Gastrocnemius medialis (tissue), 4 donors: Measurements from ENCODE around the gene AKAIN1. TPM values are rescaled to one million over a fixed set of nuclear protein-coding genes. Genes with fewer than 3 reads are reported as not detected.

Source experiments
- ATAC-seq, 2 donors: fragments of 150-250 bp; one replicate each; pipeline ENCODE4 v1.9.1; 2016
- DNase-seq, 2 donors: peaks; one replicate each; pipeline ENCODE4 v3.0.0-alpha.2; 2019
- H3K27ac ChIP-seq, 4 donors: fragments of 200-600 bp; sonication (generic); 1 replicate in 1 of 4; 2 replicates in 3 of 4; pipeline ENCODE4 v1.5.1; 2016 to 2018; ENCODE audit warnings: mild to moderate bottlenecking in 2 of 4, moderate library complexity in 1 of 4
- H3K27me3 ChIP-seq, 3 donors: fragments of 200-600 bp; sonication (generic) in 2 of 3; 1 replicate in 1 of 3; 2 replicates in 2 of 3; pipeline versions ENCODE4 v1.5.1 to v1.6.0; 2016 to 2019; ENCODE audit warnings: mild to moderate bottlenecking in 1 of 3, moderate library complexity in 1 of 3
- H3K36me3 ChIP-seq, 2 donors: fragments of 200-600 bp; sonication (generic) in 1 of 2; one replicate each; pipeline ENCODE4 v1.5.1; 2017 to 2018
- H3K4me1 ChIP-seq, 2 donors: fragments of 200-600 bp; sonication (generic) in 1 of 2; one replicate each; pipeline ENCODE4 v1.5.1; 2016 to 2017; ENCODE audit warnings: mild to moderate bottlenecking in 2 of 2
- H3K4me3 ChIP-seq, 4 donors: fragments of 200-600 bp; sonication (generic) in 3 of 4; 1 replicate in 1 of 4; 2 replicates in 3 of 4; pipeline ENCODE4 v1.5.1; 2016 to 2019; ENCODE audit warnings: mild to moderate bottlenecking in 2 of 4
- H3K9me3 ChIP-seq, 3 donors: fragments of 200-600 bp; sonication (generic) in 2 of 3; 1 replicate in 1 of 3; 2 replicates in 2 of 3; pipeline ENCODE4 v1.5.1; 2016 to 2019
- CTCF ChIP-seq, 5 experiments: fragments of 450-650 bp in 3 of 5; fragments of 200-600 bp in 2 of 5; sonication (generic) in 2 of 5; IDR thresholded peaks in 4 of 5; conservative IDR thresholded peaks in 1 of 5; 1 replicate in 4 of 5; 2 replicates in 1 of 5; pipeline ENCODE4 v1.5.1; 2016 to 2019; ENCODE audit warnings: antibody characterized with exemption in 5 of 5, mild to moderate bottlenecking in 3 of 5, moderate library complexity in 3 of 5
- POLR2A ChIP-seq, 2 donors: fragments of 450-650 bp; IDR thresholded peaks; one replicate each; pipeline ENCODE4 v1.6.1; 2017; ENCODE audit warnings: antibody characterized with exemption in 2 of 2, mild to moderate bottlenecking in 2 of 2, moderate library complexity in 2 of 2
- in situ Hi-C, 4 donors: fragments of 200-750 bp; cut with MboI; loops; one replicate each; pipeline versions ENCODE4 v1.15.0 to v1.8.0; 2017; ENCODE audit warnings: low sequenced_read_pairs in 4 of 4
- intact Hi-C: fragments of 100-400 bp; cut with DNase I; formaldehyde crosslinking; loops from one replicate; pipeline ENCODE4 v1.15.1; 2023; ENCODE audit warnings: low total_unique reads
- total RNA-seq, 4 donors: library from RNA; depleted of rRNA; stranded (reverse); fragments of >200 nt; gene quantifications; one replicate each; pipeline versions ENCODE4 v1.1.0 to v1.2.3, GENCODE V29; 2016

AKAIN1 gene
- total RNA-seq, 4 donors from 2014 or later: not detected

- no peaks in the 10 kb centered on the region for H3K9me3 ChIP-seq
- no peaks in the 10 kb centered on the region for H3K36me3 ChIP-seq
- intact Hi-C loops: no loop called here
- DNase-seq (no peak), ATAC-seq (no peak)
- in situ Hi-C loops: no loop called here
- TF ChIP-seq POLR2A (IDR thresholded peaks at IDR 0.05): no peak
- no peak for TF ChIP-seq CTCF (IDR thresholded peaks at IDR 0.05 in 4 of 5, conservative IDR thresholded peaks at IDR 0.05 in 1 of 5)
- no peaks in the 10 kb centered on the region for H3K27me3 ChIP-seq
- no peak overlapping the region for H3K27ac ChIP-seq
- H3K4me3 ChIP-seq: no peak overlapping the region
- H3K4me1 ChIP-seq: no peaks in the 10 kb centered on the region
Measured at GRCh38 chr18:5167831-5168230, 29.2 kb downstream of the AKAIN1 start.

- H3K36me3 ChIP-seq: no peaks in the 10 kb centered on the region
- no peak overlapping the region for H3K4me3 ChIP-seq
- TF ChIP-seq POLR2A (IDR thresholded peaks at IDR 0.05) (no peak), CTCF (IDR thresholded peaks at IDR 0.05 in 4 of 5, conservative IDR thresholded peaks at IDR 0.05 in 1 of 5) (no peak)
- H3K9me3 ChIP-seq: no peaks in the 10 kb centered on the region
- no peak for ATAC-seq
- in situ Hi-C loops: no loop called here
- intact Hi-C loops: no loop called here
- H3K27ac ChIP-seq: no peak overlapping the region
- DNase-seq: no peak
- H3K27me3 ChIP-seq: no peaks in the 10 kb centered on the region
- no peaks in the 10 kb centered on the region for H3K4me1 ChIP-seq
Measured at GRCh38 chr18:5166606-5167280, 30.3 kb downstream of the AKAIN1 start.

GRCh38 chr18:5164903-5165302, 32.2 kb downstream of the AKAIN1 start:
- no peak overlapping the region for H3K4me3 ChIP-seq
- TF ChIP-seq CTCF (IDR thresholded peaks at IDR 0.05 in 4 of 5, conservative IDR thresholded peaks at IDR 0.05 in 1 of 5) (no peak), POLR2A (IDR thresholded peaks at IDR 0.05) (no peak)
- H3K36me3 ChIP-seq: no peaks in the 10 kb centered on the region
- H3K4me1 ChIP-seq: no peaks in the 10 kb centered on the region
- no peaks in the 10 kb centered on the region for H3K27me3 ChIP-seq
- ATAC-seq (no peak), DNase-seq (no peak)
- in situ Hi-C loops: no loop called here
- no peak overlapping the region for H3K27ac ChIP-seq
- H3K9me3 ChIP-seq: no peaks in the 10 kb centered on the region
- intact Hi-C loops: no loop called here

GRCh38 chr18:5162111-5162510, 34.9 kb downstream of the AKAIN1 start:
- intact Hi-C loops (no loop called here), in situ Hi-C loops (no loop called here)
- TF ChIP-seq POLR2A (IDR thresholded peaks at IDR 0.05) (no peak), CTCF (IDR thresholded peaks at IDR 0.05 in 4 of 5, conservative IDR thresholded peaks at IDR 0.05 in 1 of 5) (no peak)
- DNase-seq: no peak
- Histone ChIP-seq H3K9me3 (no peaks in the 10 kb centered on the region), H3K27me3 (no peaks in the 10 kb centered on the region), H3K4me1 (no peaks in the 10 kb centered on the region), H3K36me3 (no peaks in the 10 kb centered on the region), H3K4me3 (no peak overlapping the region), H3K27ac (no peak overlapping the region)
- no peak for ATAC-seq

GRCh38 chr18:5159080-5159479, 38.0 kb downstream of the AKAIN1 start:
- no peak overlapping the region for H3K27ac ChIP-seq
- H3K27me3 ChIP-seq: no peaks in the 10 kb centered on the region
- ATAC-seq: no peak
- in situ Hi-C loops (no loop called here), intact Hi-C loops (no loop called here)
- no peaks in the 10 kb centered on the region for H3K9me3 ChIP-seq
- no peak for DNase-seq
- no peaks in the 10 kb centered on the region for H3K36me3 ChIP-seq
- no peak overlapping the region for H3K4me3 ChIP-seq
- TF ChIP-seq POLR2A (IDR thresholded peaks at IDR 0.05): no peak
- no peak for TF ChIP-seq CTCF (IDR thresholded peaks at IDR 0.05 in 4 of 5, conservative IDR thresholded peaks at IDR 0.05 in 1 of 5)
- H3K4me1 ChIP-seq: no peaks in the 10 kb centered on the region
